NCI-H1930 (cell line): ENCODE results near the gene IPP.
"Not testable (repeated sequence)": the region's sequence is repeated elsewhere in the genome, so short reads cannot be mapped to it uniquely, and the experiment has no call there.

Source experiments
- DNase-seq, 2 experiments: peaks; one replicate each; lab custom pipeline; 2025; lab: John Stamatoyannopoulos, UW

Gene IPP

GRCh38 chr1:45750298-45751038 is at the start of gene IPP:
IPP (minus strand) TSS chr1:45750653; CDS start chr1:45746411, 4,242 bp downstream.
- DNase-seq = peak; percentile 93 to 94

- DNase-seq = no peak
Measured at GRCh38 chr1:45796946-45797345, 46.5 kb upstream of the IPP start.

GRCh38 chr1:45796381-45796780 is 45.9 kb upstream of the IPP start:
- no peak for DNase-seq

DNA sequence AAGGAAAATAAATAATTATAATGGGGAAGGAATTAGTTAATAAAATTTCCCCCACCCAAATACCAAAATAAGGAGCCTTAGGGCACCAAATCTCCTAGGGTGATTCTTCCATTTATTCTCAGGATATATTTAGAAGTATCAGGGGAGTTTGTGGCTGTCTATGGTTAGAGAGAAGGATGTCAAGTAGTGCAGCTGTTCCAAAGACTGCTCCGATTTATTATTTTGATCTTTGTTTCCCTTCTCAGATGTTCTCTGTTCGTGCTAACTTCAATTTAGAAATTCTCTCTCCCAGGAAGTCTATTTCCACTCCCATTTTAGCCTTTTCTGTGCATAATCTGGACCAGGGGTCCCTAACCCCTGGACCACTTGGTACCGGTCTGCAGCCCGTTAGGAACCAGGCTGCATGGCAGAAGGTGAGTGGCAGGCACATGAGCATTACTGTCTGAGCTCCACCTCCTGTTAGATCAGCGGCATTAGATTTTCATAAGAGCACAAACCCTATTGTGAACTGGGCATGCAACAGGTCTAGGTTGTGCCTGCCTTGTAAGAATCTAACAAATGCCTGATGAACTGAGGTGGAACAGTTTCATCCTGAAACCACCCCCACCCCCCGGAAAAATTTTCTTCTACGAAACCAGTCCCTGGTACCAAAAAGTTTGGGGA is 43.6 kb upstream of the IPP start:
- no peak for DNase-seq

GRCh38 chr1:45792744-45793143 is 42.3 kb upstream of the IPP start:
- no peak for DNase-seq

- no peak for DNase-seq
Measured at GRCh38 chr1:45789601-45790000, 39.1 kb upstream of the IPP start.

GRCh38 chr1:45787905-45788304 is 37.5 kb upstream of the IPP start:
- DNase-seq = no peak

DNA sequence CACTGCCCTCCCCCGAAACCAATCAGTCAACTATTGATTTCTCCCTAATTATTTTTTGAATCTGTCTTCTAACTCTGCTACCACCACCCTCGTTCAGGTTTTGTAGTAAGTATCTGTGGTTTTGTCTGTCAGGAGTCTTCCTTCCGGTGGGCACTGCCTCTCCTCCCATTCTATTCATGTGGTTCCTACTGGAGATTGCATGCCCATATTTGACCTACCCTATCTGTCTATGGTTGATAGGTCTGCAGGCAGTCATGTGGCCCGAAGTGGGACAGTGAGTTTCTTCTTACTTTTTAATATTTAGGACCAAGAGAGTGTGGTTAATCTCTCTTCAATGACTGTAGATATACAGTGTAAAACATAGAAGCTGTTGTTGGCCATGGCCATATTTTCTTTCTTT is 35.1 kb upstream of the IPP start:
- no peak for DNase-seq

GRCh38 chr1:45775794-45776193 is 25.3 kb upstream of the IPP start:
- no peak for DNase-seq

- no peak for DNase-seq
Measured at GRCh38 chr1:45772971-45773370, 22.5 kb upstream of the IPP start.

DNA sequence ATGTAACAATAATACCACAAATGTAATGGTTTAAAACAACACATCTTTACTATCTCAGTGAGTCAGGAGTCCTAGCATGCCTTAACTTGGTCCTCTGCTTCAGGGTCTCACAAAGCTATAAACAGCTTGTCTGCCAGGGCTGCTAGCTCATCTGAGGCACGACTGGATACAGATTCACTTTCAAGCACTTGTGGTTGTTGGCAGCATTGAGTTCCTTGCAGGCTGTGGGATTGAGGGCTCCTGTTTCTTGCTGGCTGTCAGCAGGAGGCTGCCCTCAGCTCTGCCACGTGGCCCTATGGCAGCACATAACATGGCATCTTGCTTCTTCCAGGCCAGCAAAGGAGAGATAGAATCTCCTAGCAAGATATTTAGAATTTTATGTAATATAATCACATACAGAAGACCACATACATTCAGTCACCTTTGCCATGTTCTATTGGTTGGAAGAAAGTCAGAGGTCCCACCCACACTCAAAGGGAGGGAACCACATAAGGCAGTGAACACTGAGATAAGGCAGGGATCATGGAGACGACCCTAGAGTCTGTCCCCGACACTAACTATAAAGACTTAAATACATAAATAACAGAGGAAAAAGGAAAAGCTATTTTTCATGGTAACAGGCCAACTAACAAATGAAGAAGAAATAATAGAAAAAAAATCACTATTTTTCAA is 18.9 kb upstream of the IPP start:
- DNase-seq = no peak

DNA sequence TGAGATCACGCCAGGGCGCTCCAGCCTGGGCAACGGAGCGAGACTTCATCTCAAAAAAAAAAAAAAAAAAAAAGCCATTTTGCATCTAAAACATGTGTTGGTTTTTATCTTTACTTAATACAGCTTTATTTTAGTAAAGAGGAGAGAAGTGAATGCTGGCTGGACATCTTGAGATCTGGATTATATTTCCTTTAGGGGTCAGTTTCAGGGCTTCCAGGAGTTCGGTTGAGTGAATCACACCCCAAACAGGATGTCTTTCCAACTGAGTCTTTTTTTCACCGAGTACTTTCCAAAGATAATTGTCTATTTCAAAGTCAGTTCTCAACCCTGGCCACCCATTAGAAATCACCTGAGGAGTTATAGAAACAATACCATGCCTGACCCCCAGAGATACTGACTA is 16.6 kb upstream of the IPP start:
- DNase-seq = no peak

GRCh38 chr1:45765999-45766792 is 15.7 kb upstream of the IPP start:
- no peak for DNase-seq

- no peak for DNase-seq
Measured at GRCh38 chr1:45762291-45762690, 11.8 kb upstream of the IPP start.

DNA sequence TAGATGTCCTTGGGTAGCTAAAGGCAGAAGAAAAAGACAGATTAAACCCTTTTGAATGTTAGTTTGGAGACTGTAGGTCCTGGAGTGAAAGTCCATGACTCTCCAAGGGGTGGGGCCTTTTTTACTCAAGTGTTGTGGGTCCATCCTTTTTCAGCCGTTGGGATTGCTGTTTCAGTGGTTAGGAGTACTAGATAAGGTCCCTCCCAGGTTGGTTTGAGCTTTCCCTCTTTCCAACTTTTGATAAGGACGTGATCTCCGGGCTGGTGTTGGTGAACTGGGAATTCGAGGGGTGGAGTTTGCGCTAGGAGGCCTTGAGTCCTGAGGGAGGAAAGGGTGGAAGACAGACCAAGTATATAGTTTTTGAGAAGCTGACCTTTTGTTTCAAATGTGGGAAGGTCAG is 5.2 kb upstream of the IPP start:
- no peak for DNase-seq

GRCh38 chr1:45753248-45754037 is 3.0 kb upstream of the IPP start:
- DNase-seq = no peak

GRCh38 chr1:45752441-45753052 is 2.1 kb upstream of the IPP start:
- no peak for DNase-seq

DNA sequence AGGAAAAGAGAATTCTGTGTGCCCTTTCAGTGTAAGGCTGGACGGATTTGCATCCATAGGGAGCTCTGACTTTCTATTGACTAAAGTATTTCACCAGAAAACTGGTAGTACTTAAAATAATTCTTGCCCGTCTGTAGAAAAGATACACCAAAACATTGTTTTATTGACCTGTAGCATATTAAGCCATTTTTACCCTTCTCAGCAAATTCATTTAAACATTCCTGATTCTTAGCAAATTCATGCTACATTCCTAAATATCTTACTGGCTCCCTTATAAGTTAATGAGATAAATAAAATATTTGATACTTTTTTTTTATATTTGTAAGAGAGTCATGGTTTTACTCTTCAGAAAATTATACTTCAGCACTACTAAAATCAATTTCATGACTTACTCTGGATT is 1.6 kb upstream of the IPP start:
- DNase-seq = no peak

GRCh38 chr1:45751039-45751838 is 786 bp upstream of the IPP start:
- not testable (repeated sequence) for DNase-seq

- DNase-seq = no peak
Measured at GRCh38 chr1:45746922-45747321, 3.5 kb downstream of the IPP start.
